HS-5 (cell line): ENCODE data around the gene CFH.
"Not testable (repeated sequence)": the region's sequence is repeated elsewhere in the genome, so short reads cannot be mapped to it uniquely, and the experiment has no call there.

Experiments
- DNase-seq: peaks from one replicate; pipeline ENCODE4 v3.0.0-alpha.2; 2012; ENCODE audit warnings: low read depth

The CFH gene

DNA sequence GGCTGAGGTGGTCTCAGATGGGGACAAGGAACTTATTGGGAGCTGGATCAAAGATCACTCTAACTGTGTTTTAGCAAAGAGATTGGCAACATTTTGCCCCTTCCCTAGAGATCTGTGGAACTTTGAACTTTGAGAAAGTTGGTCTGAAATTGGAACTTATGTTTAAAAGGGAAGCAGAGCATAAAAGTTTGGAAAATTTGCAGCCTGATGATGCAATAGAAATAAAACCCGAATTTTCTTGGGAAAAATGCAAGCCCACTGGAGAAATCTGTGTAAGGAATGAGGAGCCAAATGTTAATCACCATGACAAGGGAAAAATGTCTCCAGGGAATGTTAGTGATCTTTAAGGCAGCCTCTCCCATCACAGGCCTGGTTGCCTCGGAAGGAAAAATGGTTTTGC, 17.2 kb downstream of the CFH start:
- DNase-seq = no peak

DNA sequence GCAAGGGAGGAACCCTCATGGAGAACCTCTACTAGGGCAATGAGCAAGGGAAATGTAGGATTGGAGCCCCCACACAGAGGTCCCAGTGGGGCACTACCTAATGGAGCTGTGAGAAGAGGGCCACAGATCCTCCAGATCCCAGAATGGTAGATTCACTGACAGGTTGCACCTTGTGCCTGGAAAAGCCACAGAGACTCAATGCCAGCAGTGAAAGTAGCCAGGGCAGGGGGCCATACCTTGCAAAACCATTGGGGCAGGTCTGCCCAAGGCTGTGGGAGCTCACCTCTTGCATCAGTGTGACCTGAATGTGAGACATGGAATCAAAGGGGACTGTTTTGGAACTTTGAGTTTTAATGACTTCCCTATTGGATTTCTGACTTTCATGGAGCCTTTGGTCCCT, 17.9 kb downstream of the CFH start:
- DNase-seq = no peak

DNA sequence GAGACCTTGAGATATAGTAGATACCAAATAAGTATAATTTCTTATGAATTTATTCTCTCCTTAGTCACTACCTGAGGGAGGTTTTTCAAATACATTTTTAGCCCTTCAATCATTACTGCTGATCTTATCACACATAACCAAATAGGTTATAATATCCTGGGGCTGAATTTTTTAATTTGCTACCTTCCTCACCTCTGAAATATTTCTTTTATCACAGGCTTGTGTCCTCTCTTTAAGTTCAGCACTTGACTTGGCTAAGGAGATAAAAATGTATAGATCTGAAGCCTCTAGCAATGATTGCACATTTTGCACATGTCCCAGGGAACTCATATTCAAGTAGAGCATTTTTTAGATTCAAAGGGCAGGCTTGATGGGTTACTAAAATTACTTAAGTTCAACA, 23.1 kb downstream of the CFH start:
- DNase-seq = no peak

- DNase-seq = no peak
Measured at GRCh38 chr1:196677781-196678509, 26.1 kb downstream of the CFH start.

- DNase-seq = peak; percentile 43
Measured at GRCh38 chr1:196678510-196678884, 26.7 kb downstream of the CFH start.

DNA sequence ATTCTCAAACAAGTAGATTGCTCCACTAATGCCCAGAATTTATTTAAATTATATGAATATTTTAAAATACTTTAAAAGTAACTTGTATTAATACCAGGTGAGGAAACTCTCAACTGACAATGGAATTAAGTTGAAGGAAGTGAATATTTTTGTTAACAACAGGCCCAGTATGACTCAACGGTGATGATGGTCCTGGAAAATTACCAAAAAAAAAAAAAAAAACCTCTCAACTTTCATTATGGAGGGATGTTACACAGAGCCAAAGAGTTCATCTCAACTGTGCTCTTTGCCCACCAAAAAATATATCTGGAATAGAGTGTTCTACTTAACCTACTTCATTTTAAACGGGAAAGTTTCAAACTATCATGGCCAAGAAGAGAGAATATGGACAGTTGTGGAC, 28.3 kb downstream of the CFH start:
- DNase-seq = peak; percentile 58

GRCh38 chr1:196684476-196684875, 32.6 kb downstream of the CFH start:
- no peak for DNase-seq

DNA sequence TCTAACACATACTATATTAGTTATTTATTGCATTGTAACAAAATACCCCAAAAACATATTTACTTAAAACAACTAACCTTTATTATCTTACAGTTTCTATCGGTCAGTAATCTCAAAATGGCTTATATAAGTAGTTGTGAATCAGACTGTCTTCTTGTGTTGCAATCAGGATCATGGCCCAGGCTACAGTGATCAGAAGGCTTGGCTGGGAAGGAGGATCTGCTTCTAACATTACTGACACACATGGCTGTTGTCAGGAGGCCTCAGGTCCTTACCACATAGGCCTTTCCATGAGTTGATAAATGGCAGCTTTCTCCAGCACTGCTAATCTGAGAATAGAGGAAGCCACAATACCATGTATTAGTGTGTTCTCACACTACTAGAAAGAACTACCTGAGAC, 33.7 kb downstream of the CFH start:
- no peak for DNase-seq

DNA sequence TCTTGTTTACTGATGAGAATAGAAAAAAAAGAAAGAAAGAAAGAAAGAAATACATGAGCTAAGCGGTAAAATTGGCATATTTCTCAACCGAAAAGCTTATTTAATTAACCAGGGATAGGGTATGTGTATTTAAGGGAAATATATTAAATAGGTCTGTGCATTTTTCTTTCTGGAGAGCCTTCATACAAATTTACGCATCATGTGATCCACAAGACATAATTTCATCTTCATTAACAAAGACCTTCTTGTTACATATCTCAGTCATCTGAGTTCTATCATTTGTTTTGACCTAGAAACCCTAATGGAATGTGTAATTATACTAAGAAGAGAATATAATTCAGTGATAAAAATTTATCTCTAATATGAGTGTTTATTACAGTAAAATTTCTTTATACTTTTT, 37.2 kb downstream of the CFH start:
- DNase-seq = no peak

- DNase-seq = no peak
Measured at GRCh38 chr1:196690582-196690981, 38.7 kb downstream of the CFH start.

DNA sequence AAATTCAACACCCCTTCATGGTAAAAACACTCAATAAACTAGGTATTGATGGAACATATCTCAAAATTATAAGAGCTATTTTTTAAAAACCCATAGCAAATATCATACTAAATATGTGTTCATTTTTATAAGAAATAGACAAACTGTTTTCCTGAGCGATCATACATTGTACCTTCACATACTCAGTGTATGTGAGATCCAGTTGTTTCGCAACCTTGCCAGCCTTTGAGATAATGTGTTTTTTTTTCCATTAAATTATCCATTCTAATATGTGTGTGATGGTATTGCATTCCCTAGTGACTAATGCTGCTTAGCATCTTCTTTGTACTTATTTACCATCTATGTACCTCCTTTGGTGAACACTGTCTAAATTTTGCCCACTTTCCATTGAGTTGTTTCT, 47.1 kb downstream of the CFH start:
- DNase-seq = no peak

DNA sequence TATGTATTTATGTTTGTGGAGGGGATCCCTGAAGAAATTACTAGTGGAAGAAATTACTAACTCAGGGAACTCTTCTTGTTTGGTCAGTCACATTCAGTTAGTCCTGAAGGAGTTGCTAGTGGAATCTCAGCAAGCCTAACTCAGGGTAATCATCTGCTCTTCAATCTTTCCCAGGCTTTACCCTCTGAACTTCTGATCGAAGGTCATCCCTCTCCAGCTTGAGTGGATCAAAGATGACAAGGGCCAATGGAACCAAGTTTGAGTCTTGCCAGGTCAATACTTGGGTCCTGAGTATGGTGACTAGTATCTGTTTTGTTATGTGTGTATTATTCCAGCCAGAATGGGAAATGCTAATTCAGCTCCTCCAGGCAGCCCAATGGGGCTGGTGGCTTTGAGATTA, 49.3 kb downstream of the CFH start:
- DNase-seq = no peak

DNA sequence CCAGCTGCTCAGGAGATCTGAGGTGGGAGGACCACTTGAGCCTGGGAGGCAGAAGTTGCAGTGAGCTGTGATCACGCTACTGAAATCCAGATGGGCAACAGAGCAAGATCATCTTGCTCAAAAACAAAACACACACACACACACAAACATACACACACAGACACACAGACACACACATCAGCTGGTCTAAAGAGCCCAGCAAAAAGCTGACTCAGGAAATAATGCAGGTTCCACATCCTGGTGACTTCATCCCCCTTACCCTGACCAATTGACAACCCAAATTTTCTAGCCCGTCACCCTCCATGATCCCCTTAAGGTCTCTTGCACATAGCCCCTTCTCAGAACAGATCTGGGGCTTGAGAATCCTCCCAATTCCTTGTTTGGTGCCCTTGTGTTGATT, 58.0 kb downstream of the CFH start:
- DNase-seq = not testable (repeated sequence)

- no peak for DNase-seq
Measured at GRCh38 chr1:196717868-196718267, 66.0 kb downstream of the CFH start.

DNA sequence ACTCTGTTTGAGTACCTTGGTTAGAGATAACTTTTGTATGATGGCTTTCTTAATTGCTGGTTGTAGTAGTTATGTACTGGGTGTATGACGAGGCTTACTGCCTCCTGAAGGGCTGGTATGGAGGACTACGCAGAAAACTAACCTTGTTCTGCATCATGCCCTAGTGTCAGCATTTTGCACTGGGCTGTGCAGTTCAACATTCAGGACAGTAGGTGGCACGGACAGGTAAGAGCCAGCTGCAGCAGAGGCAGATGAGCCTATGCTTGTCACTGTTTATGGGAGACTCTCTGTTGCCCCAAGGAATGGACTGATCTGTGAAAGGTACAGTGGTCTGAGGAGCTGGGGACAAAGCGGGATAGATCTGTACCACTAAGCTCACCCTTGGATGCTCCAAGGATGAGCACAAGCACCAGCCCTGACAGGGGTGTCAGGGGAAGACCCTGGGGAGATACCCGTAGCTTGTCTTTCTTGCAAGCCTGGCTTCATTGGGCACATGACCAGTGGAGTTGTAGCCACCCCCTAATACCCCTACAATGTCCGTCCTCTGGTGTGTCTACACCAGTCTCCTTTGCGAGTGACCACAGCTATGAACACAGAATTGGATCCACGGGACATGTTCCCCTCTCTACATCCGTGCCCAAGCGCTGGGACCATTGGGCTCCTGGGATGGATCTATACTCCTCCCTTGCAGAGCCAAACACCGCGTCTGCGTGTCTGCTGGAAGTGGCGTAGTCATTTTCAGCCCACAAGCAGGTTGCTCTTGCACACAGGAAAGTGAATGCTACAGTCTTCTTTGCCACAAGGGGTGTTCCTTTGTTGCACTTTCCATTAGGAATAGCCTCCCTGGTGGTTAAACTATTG, 71.7 kb downstream of the CFH start:
- DNase-seq = peak; percentile 3

DNA sequence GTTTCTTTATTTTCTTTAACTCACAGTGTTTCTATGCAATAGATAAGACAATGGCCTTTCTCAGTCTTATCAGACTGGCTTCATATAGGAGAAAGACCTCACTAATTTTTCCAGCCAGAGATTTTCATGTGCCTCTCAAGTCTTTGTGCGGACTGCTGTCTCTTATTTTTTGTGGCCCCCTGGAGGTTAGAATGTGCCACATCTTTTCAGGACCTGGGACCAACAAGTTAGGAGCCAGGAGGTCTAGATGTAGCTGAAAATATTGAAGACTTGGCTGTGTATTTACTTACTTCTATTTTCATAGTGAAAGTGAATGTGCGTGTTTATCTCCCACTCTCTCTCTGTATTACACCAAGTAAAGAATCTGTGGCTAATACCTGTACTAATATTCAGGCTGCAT, 80.7 kb downstream of the CFH start:
- DNase-seq = no peak

DNA sequence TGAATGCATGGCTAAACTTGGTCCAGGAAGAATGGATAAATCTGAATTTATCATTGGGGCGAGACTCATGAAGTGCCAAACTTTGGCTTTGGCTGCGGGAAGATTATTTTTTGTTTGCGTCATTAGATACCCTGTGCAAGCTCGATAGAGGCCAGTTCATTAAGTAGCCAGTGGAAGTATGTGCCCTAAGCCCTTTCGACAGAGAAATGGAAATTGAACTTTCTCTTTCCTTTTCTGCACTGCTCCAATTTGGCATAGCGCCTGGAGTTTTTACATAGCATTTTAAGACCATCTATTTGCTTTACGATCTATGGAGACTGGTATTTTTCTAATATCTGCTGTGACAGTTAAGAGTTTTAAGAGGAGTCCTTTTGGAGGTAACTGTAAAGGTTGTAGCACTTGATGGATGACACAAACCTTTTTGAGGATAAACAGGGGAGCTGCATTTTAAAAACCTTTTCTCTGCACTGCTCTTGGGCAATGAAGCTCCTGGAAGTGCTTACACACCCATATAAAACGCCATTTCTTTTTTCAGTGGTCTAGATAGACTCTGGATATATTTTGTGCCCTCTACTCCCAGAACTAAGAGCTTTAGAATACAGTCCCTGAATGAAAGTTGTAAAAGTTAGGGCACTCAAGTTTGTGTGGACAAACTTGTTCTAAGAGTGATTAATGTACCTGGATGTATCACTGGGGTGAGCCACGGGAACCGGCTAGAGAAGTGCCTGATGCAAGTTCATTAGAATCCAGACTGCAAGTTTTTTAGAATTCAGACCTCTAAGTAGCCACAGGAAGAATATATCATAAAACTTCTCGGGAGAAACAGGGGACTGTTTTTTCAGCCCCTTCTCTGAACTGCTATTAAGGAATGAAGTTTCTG, 81.5 kb downstream of the CFH start:
- DNase-seq = no peak

DNA sequence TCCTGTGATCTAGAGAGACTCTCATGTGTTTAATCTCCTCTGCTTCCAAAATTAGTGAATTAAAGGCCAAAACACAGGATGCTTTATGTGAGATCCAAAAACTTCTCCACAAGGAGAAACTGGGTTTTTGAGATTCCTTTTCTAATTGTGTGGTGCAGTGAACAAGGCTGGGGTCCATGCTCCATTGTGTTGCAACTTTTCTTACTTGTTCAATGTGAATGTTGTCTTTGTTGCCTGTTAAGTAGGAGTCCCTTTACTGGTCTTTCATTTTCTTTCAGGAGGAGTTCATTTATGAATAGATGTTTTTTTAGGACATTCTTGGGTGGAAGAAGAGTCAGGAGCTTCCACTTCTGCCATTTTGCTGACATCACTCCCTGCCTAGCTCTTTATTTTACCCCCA, 82.2 kb downstream of the CFH start:
- no peak for DNase-seq

GRCh38 chr1:196734460-196734859, 82.6 kb downstream of the CFH start:
- DNase-seq = no peak

DNA sequence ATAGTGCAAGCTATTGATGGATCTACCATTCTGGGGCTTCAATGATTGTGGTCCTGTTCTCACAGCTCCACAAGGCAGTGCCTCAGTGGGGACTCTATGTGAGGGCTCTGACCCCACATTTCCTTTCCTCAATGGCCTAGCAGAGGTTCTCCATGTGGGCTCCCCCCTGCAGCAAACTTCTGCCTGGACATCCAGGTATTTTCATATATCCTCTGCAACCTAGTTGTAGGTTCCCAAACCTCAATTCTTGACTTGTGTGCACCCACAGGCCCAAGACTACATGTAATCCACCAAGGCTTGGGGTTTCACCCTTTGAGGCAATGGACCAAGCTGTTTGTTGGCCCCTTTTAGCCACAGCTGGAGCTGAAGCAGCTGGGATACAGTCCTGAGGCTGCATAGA, 86.9 kb downstream of the CFH start:
- DNase-seq = no peak

- peak; percentile 19 for DNase-seq
Measured at GRCh38 chr1:196743244-196743643, 91.4 kb downstream of the CFH start.

DNA sequence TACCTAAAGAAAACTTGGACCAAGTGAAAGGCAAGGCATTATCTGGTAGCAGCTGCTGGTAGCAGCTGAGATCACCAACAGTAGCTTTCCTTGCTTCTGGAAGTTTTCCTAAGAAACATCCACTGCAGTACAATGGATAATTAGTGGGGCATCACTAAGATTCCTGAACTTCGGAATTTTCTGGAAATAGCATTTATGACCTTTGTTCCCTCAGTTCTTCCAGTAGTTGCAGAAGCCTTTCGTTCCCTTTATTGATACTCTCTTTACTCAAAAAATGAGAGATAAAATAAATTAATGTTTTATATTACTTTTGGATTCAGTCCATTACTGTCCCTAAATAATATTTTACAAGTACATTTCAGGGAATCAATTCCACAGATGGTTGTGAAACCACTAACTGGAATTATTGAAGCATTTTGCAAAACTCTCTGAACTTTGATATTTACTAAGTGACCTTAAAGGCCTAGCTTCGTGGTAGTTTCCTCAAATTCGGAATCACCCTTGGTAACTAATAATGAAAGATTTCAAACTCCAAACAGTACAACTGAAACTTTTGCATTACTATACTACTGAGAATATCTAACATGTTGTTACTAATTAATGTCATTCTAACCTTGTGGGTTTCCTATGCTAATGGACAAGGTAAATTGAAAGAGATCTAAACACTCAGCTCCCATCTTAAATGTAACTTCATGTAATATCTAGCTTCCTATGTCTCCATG, 113.3 kb downstream of the CFH start:
- not testable (repeated sequence) for DNase-seq
